ENCODE data around the gene RPL31.

The RPL31 gene

GRCh38 chr2:100974712-100975520, 27.2 kb upstream of the RPL31 start:
- no peak for DNase-seq (ENCODE audit: low read depth in 2 of 2)

GRCh38 chr2:100975521-100975785, 26.6 kb upstream of the RPL31 start:
- DNase-seq (ENCODE audit: low read depth in 2 of 2): no peak

GRCh38 chr2:100976061-100976460, 26.0 kb upstream of the RPL31 start:
- no peak for DNase-seq (ENCODE audit: low read depth in 2 of 2)

- DNase-seq (ENCODE audit: low read depth in 2 of 2): no peak
Observed at GRCh38 chr2:100976645-100977391, 25.3 kb upstream of the RPL31 start.

GRCh38 chr2:100977511-100977910, 24.6 kb upstream of the RPL31 start:
- no peak for DNase-seq (ENCODE audit: low read depth in 2 of 2)

- DNase-seq (ENCODE audit: low read depth in 2 of 2): no peak
Observed at GRCh38 chr2:100978582-100979191, 23.4 kb upstream of the RPL31 start.

GRCh38 chr2:100980046-100980445, 22.0 kb upstream of the RPL31 start:
- DNase-seq (ENCODE audit: low read depth in 2 of 2): no peak

GRCh38 chr2:100981011-100981410, 21.1 kb upstream of the RPL31 start:
- DNase-seq (ENCODE audit: low read depth in 2 of 2): no peak

- DNase-seq (ENCODE audit: low read depth in 2 of 2): no peak
Observed at GRCh38 chr2:100982431-100982861, 19.6 kb upstream of the RPL31 start.

- DNase-seq (ENCODE audit: low read depth in 2 of 2): no peak
Observed at GRCh38 chr2:100983201-100983600, 18.9 kb upstream of the RPL31 start.

GRCh38 chr2:100983684-100984310, 18.3 kb upstream of the RPL31 start:
- no peak for DNase-seq (ENCODE audit: low read depth in 2 of 2)

GRCh38 chr2:100984892-100985307, 17.2 kb upstream of the RPL31 start:
- DNase-seq (ENCODE audit: low read depth in 2 of 2): no peak

GRCh38 chr2:100986157-100986556, 15.9 kb upstream of the RPL31 start:
- DNase-seq (ENCODE audit: low read depth in 2 of 2): no peak

GRCh38 chr2:100987536-100987935, 14.6 kb upstream of the RPL31 start:
- no peak for DNase-seq (ENCODE audit: low read depth in 2 of 2)

GRCh38 chr2:100987974-100988373, 14.1 kb upstream of the RPL31 start:
- no peak for DNase-seq (ENCODE audit: low read depth in 2 of 2)

GRCh38 chr2:100988630-100989417, 13.3 kb upstream of the RPL31 start:
- DNase-seq (ENCODE audit: low read depth in 2 of 2): no peak

- DNase-seq (ENCODE audit: low read depth in 2 of 2): no peak
Observed at GRCh38 chr2:100989666-100990065, 12.4 kb upstream of the RPL31 start.

GRCh38 chr2:100990166-100990565, 11.9 kb upstream of the RPL31 start:
- DNase-seq (ENCODE audit: low read depth in 2 of 2): no peak

- DNase-seq (ENCODE audit: low read depth in 2 of 2): no peak
Observed at GRCh38 chr2:100990650-100991403, 11.3 kb upstream of the RPL31 start.

GRCh38 chr2:100991404-100991773, 10.7 kb upstream of the RPL31 start:
- no peak for DNase-seq (ENCODE audit: low read depth in 2 of 2)

GRCh38 chr2:100992262-100992661, 9.8 kb upstream of the RPL31 start:
- no peak for DNase-seq (ENCODE audit: low read depth in 2 of 2)
